ENCODE results near the gene TRAF1. TPM values are rescaled to one million over a fixed set of nuclear protein-coding genes. Genes with fewer than 3 reads are reported as not detected.

TRAF1 gene
- total RNA-seq, 1 donor from 2014 or later, result 4.1 TPM

DNA sequence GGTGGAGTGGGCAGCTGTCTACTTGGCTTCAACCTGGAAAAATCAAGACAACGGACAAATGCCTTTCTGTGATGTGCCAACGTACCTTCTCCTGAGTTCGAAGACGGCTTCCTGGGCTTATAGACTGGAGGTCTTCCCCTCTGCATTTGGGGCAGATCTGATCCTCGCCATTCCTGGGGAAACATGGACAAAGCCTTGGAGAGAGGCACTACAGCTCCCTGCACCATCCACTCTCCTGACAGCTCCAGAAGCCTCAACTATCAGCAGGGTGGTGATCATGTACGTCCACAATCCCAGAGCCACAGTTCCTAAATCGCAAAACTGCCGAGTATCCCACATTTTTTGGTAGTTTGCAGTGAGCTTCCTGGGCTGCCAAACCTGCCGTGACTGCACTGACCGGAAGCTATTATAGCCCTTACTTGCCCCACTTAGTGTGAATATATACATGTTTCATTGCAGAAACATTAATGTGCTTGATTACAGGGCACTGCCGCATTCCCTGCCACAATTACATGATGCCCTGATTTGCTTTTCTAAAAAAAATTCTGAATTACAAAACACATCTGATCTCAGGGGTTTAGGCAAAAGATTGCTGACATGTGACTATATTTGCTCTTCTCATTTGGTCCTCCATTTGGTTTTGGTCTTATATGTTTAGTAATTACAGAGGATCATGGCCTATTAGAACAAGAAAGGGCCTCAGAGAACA, 2.8 kb downstream of the TRAF1 start:
- DNase-seq, result no peak

DNA sequence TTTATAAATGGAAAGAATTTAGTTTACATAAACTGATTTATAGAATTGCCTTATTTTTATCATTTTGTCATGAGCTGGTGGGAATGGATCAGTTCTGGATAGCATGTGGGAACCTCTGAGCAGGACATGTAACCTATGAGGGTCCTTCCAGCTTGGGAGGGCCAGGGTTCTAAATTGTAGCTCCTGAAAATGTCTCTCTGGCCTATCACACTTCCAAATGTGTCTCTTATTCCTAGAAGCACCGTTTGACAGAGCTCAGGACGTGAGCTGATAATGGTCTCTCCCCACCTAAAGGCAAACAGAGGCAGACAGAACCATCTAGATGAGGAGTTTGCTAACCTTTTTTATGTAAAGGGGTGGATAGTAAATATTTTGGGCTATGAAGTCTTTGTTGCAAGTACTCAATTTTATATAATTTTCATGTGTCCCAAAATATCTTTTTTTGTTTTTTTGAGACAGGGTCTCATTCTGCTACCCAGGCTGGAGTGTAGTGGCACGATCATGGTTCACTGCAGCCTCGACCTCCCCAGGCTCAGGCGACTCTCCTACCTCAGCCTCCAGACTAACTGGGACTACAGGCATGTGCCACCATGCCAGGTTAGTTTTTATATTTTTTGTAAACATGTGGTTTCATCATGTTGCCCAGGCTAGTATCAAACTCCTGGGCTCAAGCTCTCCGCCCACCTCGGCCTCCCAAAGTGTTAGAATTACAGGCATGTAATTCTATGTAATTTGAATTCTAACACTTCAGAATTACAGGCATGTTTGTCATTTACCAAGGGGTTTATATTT, 4.0 kb downstream of the TRAF1 start:
- DNase-seq, result no peak

DNA sequence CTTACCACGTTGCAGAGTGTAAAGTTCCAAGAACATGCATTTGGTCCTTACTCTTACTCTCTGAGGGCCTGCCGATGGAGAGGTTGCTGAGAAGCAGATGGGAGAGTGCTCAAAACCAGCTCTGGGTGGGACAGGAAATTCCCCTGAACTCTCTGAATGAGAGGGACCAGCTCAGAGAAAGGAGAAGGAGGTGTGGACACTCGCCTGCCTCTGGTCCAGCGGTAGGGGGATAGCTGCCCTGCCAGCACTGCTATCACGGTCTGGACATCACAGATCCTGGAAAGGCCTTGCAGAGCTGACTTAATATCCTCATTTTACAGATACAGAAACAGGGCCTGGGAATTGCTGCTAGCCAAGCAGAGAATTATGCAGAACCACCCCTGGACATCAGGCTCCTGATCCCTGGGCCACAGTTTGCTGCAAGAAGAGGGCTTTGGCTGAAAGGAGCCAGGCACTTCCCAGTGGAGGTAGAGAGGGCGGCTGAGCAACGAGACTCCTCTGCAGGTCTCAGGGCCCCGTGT, 4.9 kb downstream of the TRAF1 start:
- DNase-seq, result no peak

GRCh38 chr9:120920806-120921178, 5.8 kb downstream of the TRAF1 start:
- no peak for DNase-seq

DNA sequence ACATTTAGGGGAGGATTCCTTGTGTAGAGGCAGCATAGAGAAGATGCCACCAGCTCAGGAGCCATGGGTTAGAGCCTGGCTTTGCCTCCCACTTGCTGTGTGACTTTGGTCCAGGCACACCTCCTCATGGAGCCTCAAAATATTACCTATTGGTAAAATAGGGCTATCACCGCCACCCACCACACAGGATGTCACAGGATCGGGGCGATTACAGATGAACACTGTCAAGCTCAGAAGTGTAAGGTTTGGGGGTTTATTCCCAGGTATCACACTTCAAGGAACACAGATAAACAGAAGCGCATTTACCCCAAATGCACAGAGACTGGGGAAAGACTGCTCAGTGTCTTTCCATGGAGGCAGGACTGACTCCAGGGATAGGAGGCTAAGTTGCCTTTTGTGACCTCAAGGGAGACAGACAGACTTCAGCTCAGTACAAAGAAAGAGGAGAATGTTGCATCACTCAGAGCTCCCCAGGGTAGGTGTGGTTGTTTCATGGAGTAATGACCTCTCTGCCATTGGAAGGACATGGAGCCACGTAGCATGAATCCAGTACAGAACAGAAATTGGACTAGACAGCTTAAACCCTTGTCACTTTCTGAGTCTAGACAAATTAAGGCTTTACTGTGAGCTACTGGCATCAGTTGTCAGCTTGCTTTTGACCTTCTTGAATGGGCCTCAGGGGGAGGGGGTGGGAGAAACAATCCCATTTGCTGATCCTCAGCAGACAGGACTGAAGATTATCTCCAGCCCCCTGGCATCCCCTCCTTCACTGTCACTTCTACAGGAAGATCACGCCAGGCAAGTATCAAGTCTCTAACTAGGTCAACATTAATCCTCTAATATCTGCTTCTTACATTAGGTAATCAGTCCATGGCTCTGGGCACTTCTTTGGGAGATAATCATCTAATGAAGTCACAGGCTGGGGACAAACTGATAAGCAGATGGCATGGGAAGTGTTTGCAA, 6.5 kb downstream of the TRAF1 start:
- DNase-seq, result no peak

- DNase-seq, result peak; percentile 53
Observed at GRCh38 chr9:120918931-120919842, 7.4 kb downstream of the TRAF1 start.

GRCh38 chr9:120917929-120918762, 8.4 kb downstream of the TRAF1 start:
- no peak for DNase-seq

GRCh38 chr9:120916991-120917880, 9.4 kb downstream of the TRAF1 start:
- DNase-seq, result no peak

GRCh38 chr9:120916588-120916987, 10.0 kb downstream of the TRAF1 start:
- peak; percentile 22 for DNase-seq

DNA sequence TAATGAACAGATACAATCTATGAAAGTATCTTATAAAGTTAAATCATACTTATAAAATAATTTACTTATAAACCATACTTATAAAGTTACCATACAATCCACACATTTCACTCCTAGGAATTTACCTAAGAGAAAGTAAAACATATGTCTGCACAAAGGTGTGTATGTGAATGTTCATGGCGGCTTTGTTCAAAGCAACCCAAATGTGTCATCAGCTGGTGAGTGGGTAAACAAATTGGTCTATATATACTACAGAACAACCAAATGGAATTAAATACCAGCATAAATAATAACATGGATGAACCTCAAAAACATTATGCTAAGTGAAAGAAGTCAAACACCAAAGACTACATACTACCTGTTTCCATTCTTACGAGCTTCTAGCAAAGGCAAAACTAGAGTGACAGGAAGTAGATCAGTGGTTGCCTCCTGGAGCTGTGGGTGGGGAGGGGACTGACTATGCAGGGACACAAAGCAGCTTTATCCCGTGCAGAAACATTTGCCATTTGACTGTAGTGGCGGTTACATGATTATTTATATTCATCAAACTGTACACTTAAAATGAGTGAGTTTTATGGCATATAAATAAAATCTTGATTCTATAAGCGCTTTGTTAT, 10.6 kb downstream of the TRAF1 start:
- DNase-seq, result no peak

- no peak for DNase-seq
Observed at GRCh38 chr9:120914953-120915352, 11.6 kb downstream of the TRAF1 start.

GRCh38 chr9:120914396-120914795, 12.2 kb downstream of the TRAF1 start:
- DNase-seq, result no peak

DNA sequence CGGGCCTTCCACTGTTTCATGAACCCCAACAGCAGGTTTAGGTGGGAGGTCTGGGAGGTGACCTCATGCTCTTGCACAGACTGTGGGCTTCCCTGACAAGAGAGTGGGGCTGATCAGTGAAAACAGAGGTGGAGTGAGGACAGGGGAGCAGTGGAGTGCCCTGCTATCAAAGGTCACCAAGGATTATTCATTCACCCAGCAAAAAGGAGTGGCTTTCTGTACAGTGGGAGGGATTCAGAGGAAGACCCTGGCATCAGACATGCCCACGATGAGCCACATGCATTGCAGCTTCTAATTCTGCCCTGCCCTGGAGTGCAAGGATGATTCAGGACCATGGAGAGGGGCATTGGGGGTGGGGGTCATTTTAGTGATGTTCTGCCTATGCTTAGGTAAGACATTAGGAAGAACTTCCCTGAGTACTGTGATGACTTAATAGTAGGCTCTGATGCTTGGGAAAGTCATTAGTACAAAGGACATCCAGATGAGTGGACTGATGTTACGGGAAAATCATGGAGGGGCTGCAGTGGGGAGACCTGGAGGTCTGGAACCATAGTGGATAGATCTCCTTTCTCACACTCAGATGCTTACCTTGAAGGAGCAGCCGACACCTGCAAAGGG, 12.8 kb downstream of the TRAF1 start:
- no peak for DNase-seq

DNA sequence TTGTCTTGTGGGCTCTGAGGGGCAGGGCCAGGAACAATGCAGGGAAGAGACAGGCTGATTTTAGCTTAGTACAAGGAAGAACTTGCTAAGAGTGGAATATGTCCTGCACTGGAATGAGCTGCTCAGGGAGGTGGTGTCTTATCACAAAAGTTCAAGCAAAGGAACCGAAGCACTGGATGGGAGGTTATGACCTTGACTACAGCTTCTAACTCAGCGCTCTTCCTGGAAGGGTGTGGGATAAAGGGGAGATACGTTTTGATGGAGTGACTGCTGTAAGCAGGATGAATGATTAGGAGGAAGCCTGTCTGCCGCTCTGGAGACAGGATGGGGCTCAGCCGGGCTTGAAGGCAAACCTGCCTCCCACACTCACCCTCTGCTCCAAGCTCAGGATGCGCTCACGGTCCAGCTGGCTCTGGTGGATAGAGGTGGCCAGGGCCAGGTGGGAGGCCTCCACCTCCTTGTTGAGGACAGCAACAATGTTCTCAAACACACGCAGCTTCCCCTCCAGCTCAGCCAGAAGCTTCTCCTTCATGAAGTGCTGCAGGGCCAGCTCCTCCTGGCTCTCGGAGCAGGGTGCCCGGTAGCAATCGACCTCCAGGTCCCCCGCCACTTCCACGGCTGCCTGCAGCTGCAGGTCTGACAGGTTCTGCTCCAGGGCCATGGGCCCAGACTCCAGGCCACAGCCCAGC, 13.5 kb downstream of the TRAF1 start:
- DNase-seq, result no peak

- no peak for DNase-seq
Observed at GRCh38 chr9:120911295-120911837, 15.2 kb downstream of the TRAF1 start.

DNA sequence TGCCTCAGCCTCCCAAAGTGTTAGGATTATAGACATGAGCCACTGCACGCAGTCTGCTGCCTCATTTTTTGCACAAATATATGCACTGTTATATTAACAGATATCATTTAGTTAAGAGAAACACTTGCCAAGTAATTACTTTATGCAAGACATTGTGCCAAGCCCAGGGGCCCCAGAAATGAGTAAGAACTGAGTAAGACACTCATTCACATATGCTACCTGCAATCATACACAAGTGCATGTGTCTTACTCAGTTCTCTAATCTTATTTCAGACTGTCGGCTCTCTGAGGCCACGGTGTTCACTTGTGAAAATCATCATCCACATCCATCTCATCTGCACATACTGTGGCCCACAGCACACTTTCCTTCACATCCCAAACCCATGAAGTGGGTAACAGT, 16.0 kb downstream of the TRAF1 start:
- DNase-seq, result no peak

DNA sequence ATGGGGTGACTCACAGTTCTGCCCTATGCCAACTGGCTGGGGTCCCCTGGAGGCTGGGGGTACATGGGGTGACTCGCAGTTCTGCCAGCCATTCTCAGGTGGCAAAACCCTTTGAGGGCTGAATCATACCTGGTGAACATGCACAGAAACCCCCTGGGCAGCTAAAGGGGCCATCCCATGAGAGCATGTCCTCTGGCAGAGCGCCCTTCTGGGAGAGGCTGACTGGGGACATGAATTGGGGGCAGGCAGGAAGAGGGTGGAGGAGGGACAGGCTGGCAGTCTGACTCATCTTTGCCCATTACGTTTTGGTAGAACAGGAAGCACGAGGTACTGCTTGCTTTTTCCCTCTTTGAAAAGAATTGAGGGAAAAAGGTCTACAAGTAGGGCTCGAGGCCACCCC, 16.7 kb downstream of the TRAF1 start:
- no peak for DNase-seq
